IMR-90 (cell line): ENCODE results near the gene KRTAP5-4. TPM values are rescaled to one million over a fixed set of nuclear protein-coding genes. Genes with fewer than 3 reads are reported as not detected.
"Not testable (repeated sequence)": the region's sequence is repeated elsewhere in the genome, so short reads cannot be mapped to it uniquely, and the experiment has no call there.

Source experiments
- ATAC-seq: fragments of 200-7000 bp; cut with Tn5 transposase; 2 replicates; pipeline ENCODE4 v1.9.1; 2020; ENCODE audit warnings: low read depth, mild to moderate bottlenecking, moderate library complexity
- BruUV-seq: library from RNA; stranded (reverse); fragments of 400-500 nt; replicated peaks from 2 replicates; lab custom pipeline; 2021; lab: Mats Ljungman, UMichigan
- CTCF ChIA-PET: fragments of 300-600 bp; formaldehyde crosslinking; extraction: SDS; loops from one replicate; lab custom pipeline; 2021; ENCODE audit warnings: antibody characterized with exemption; lab: Yijun Ruan, JAX
- POLR2A ChIA-PET: fragments of 300-600 bp; sonication (Branson Sonifier 250); formaldehyde crosslinking; loops from one replicate; lab custom pipeline; 2022; ENCODE audit warnings: antibody characterized with exemption; ENCODE audit not compliant: unreplicated experiment; lab: Charles Lee
- DNase-seq: peaks from one replicate; pipeline ENCODE4 v3.0.0; 2013
- H2AFZ ChIP-seq: replicated peaks from 2 replicates; pipeline ENCODE3; 2013; ENCODE audit warnings: low read length, mild to moderate bottlenecking; ENCODE audit not compliant: poor library complexity
- H2AK5ac ChIP-seq: 2 replicates; pipeline ENCODE4 v1.6.1; 2013; ENCODE audit warnings: low read depth, low read length, inconsistent platforms
- H2AK9ac ChIP-seq: replicated peaks from 2 replicates; pipeline ENCODE3; 2013; ENCODE audit warnings: mild to moderate bottlenecking, low read depth, low read length, moderate library complexity; ENCODE audit not compliant: poor library complexity
- H2BK120ac ChIP-seq: 2 replicates; pipeline ENCODE4 v1.6.1; 2013; ENCODE audit warnings: low read depth, low read length, inconsistent platforms
- H2BK15ac ChIP-seq: 3 replicates; pipeline ENCODE4 v1.6.1; 2013; ENCODE audit warnings: low read depth, low read length, inconsistent platforms
- H2BK20ac ChIP-seq: 2 replicates; pipeline ENCODE4 v1.6.1; 2013; ENCODE audit warnings: low read depth, mild to moderate bottlenecking, inconsistent platforms, low read length, moderate library complexity
- H2BK5ac ChIP-seq: 2 replicates; pipeline ENCODE4 v1.6.1; 2013; ENCODE audit warnings: mild to moderate bottlenecking, low read depth, low read length, inconsistent platforms; ENCODE audit not compliant: poor library complexity, severe bottlenecking
- H3K14ac ChIP-seq: replicated peaks from 2 replicates; pipeline ENCODE4 v1.6.1; 2013; ENCODE audit warnings: low read depth, low read length, inconsistent platforms
- H3K18ac ChIP-seq: 2 replicates; pipeline ENCODE4 v1.6.1; 2013; ENCODE audit warnings: low read depth, low read length, control low read depth
- H3K23ac ChIP-seq: 2 replicates; pipeline ENCODE4 v1.6.1; 2013; ENCODE audit warnings: low read depth, low read length, inconsistent platforms
- H3K27ac ChIP-seq: 2 replicates; pipeline ENCODE4 v1.5.1; 2013; ENCODE audit warnings: mild to moderate bottlenecking, control low read depth, low read length; ENCODE audit not compliant: insufficient read depth
- H3K27me3 ChIP-seq: 2 replicates; pipeline ENCODE4 v1.6.1; 2013; ENCODE audit warnings: low read length; ENCODE audit not compliant: control insufficient read depth, insufficient read depth
- H3K36me3 ChIP-seq: 2 replicates; pipeline ENCODE4 v1.6.1; 2013; ENCODE audit warnings: low read length, mixed read lengths; ENCODE audit not compliant: control insufficient read depth, insufficient read depth
- H3K4ac ChIP-seq: 2 replicates; pipeline ENCODE4 v1.6.1; 2013; ENCODE audit warnings: low read depth, low read length, inconsistent platforms
- H3K4me1 ChIP-seq: 2 replicates; pipeline ENCODE4 v1.6.1; 2013; ENCODE audit warnings: low read length, mixed read lengths; ENCODE audit not compliant: control insufficient read depth, insufficient read depth
- H3K4me2 ChIP-seq: 2 replicates; pipeline ENCODE4 v1.6.1; 2013; ENCODE audit warnings: low read depth, mild to moderate bottlenecking, control low read depth, low read length, moderate library complexity
- H3K4me3 ChIP-seq: 2 replicates; pipeline ENCODE4 v1.5.1; 2013; ENCODE audit warnings: low read depth, mild to moderate bottlenecking, control low read depth, low read length, moderate library complexity; ENCODE audit not compliant: insufficient read depth
- H3K56ac ChIP-seq: 2 replicates; pipeline ENCODE4 v1.6.1; 2013; ENCODE audit warnings: low read length, inconsistent platforms; ENCODE audit not compliant: insufficient read depth; ENCODE audit errors: extremely low read depth
- H3K79me1 ChIP-seq, 2 experiments: 2 replicates each; pipeline ENCODE4 v1.6.1; 2013; ENCODE audit warnings: low read length in 2 of 2, inconsistent platforms in 1 of 2, low read depth in 1 of 2
- H3K9ac ChIP-seq: 2 replicates; pipeline ENCODE4 v1.6.1; 2013; ENCODE audit warnings: low read depth, low read length, control low read depth
- H3K9me1 ChIP-seq: 2 replicates; pipeline ENCODE4 v1.6.1; 2013; ENCODE audit warnings: low read length, inconsistent platforms; ENCODE audit not compliant: insufficient read depth
- H3K9me3 ChIP-seq: 2 replicates; pipeline ENCODE4 v1.6.1; 2013; ENCODE audit warnings: low read length; ENCODE audit not compliant: control insufficient read depth, insufficient read depth
- H4K20me1 ChIP-seq: 2 replicates; pipeline ENCODE4 v1.6.1; 2013; ENCODE audit warnings: low read length, inconsistent platforms; ENCODE audit not compliant: insufficient read depth
- H4K5ac ChIP-seq: 2 replicates; pipeline ENCODE4 v1.6.1; 2013; ENCODE audit warnings: mild to moderate bottlenecking, low read depth, low read length, control low read depth
- H4K8ac ChIP-seq, 2 experiments: 2 replicates each; pipeline ENCODE4 v1.6.1; 2013; ENCODE audit warnings: low read depth in 2 of 2, low read length in 2 of 2, control low read depth in 1 of 2, inconsistent platforms in 1 of 2
- H4K91ac ChIP-seq: 2 replicates; pipeline ENCODE4 v1.6.1; 2013; ENCODE audit warnings: low read depth, low read length, inconsistent platforms; ENCODE audit not compliant: insufficient read depth
- WGBS, 2 experiments: methylation state at CpG; one replicate each; pipeline versions ENCODE4 v1.1.5 to v1.1.7; 2013; ENCODE audit warnings: missing lambda C conversion rate in 2 of 2; ENCODE audit not compliant: insufficient read length in 1 of 2; ENCODE audit errors: extremely low coverage in 2 of 2; 5-methylcytosine and 5-hydroxymethylcytosine counted together
- dilution Hi-C: fragments of 300-500 bp; cut with HindIII; formaldehyde crosslinking; loops from one replicate; pipeline ENCODE4 v1.14.3; 2018; ENCODE audit warnings: low sequenced_read_pairs; ENCODE audit not compliant: unreplicated experiment
- in situ Hi-C: fragments of 300-500 bp; cut with MboI; formaldehyde crosslinking; loops from 3 replicates; pipeline ENCODE4 v1.14.3; 2019; ENCODE audit warnings: low sequenced_read_pairs, inconsistent platforms, mixed read lengths
- intact Hi-C: fragments of 100-400 bp; cut with micrococcal nuclease; formaldehyde crosslinking; loops from 2 replicates; pipeline ENCODE4 v1.10.0; 2022
- polyA plus RNA-seq, 3 experiments: library from polyadenylated mRNA; depleted of rRNA; stranded (reverse); fragments of >200 nt; gene quantifications; 2 replicates each; pipeline ENCODE4 v1.2.3, GENCODE V29; 2012; ENCODE audit warnings: low replicate concordance in 1 of 3
- total RNA-seq: library from RNA; depleted of rRNA; stranded (reverse); fragments of >200 nt; gene quantifications from 2 replicates; pipeline ENCODE4 v1.2.3, GENCODE V29; 2012

Gene KRTAP5-4
- total and polyA plus RNA-seq, 2 of the 4 experiments (the other 2 are of a cell fraction), result not detected

- H4K20me1 ChIP-seq, H3K4ac ChIP-seq, H2BK120ac ChIP-seq, DNase-seq, H3K4me2 ChIP-seq, H2BK5ac ChIP-seq, H2AK9ac ChIP-seq, H2AK5ac ChIP-seq, H2BK20ac ChIP-seq, H3K4me3 ChIP-seq, H3K9ac ChIP-seq, H2BK15ac ChIP-seq, H3K9me3 ChIP-seq, H3K18ac ChIP-seq, H3K9me1 ChIP-seq, H4K91ac ChIP-seq, H3K27ac ChIP-seq, H4K8ac ChIP-seq, dilution Hi-C loops, in situ Hi-C loops, intact Hi-C loops, H2AFZ ChIP-seq, H4K5ac ChIP-seq, H3K23ac ChIP-seq, BruUV-seq, H3K4me1 ChIP-seq, H3K36me3 ChIP-seq, H3K79me1 ChIP-seq, ATAC-seq, H3K56ac ChIP-seq, H3K14ac ChIP-seq, POLR2A ChIA-PET: not testable (repeated sequence)
- CTCF ChIA-PET, result interaction anchor here (0.7 to 1.0 kb wide), 2 partner anchors 71 to 506 kb away, joined by 4 read pairs; no protein-coding TSS in a partner anchor
- H3K27me3 ChIP-seq, result peaks cover 34% of the 10 kb centered on the region
- no CpG with 5 or more reads among the region's 10 CpGs for WGBS, 2 experiments
Measured at GRCh38 chr11:1646540-1646939, 24.6 kb upstream of the KRTAP5-4 start.
